K562 treated with DMSO at 1 percent for 48 hours (cell line): Measurements from ENCODE around the gene SPECC1L. TPM values are rescaled to one million over a fixed set of nuclear protein-coding genes. Genes with fewer than 3 reads are reported as not detected.

Source experiments
- total RNA-seq: library from RNA; unstranded; fragments of 300-600 nt; gene quantifications from 2 replicates; pipeline ENCODE4 v1.2.3, GENCODE V29; 2022; ENCODE audit warnings: low replicate concordance; ENCODE audit errors: extremely low read depth

Gene SPECC1L, protein sequence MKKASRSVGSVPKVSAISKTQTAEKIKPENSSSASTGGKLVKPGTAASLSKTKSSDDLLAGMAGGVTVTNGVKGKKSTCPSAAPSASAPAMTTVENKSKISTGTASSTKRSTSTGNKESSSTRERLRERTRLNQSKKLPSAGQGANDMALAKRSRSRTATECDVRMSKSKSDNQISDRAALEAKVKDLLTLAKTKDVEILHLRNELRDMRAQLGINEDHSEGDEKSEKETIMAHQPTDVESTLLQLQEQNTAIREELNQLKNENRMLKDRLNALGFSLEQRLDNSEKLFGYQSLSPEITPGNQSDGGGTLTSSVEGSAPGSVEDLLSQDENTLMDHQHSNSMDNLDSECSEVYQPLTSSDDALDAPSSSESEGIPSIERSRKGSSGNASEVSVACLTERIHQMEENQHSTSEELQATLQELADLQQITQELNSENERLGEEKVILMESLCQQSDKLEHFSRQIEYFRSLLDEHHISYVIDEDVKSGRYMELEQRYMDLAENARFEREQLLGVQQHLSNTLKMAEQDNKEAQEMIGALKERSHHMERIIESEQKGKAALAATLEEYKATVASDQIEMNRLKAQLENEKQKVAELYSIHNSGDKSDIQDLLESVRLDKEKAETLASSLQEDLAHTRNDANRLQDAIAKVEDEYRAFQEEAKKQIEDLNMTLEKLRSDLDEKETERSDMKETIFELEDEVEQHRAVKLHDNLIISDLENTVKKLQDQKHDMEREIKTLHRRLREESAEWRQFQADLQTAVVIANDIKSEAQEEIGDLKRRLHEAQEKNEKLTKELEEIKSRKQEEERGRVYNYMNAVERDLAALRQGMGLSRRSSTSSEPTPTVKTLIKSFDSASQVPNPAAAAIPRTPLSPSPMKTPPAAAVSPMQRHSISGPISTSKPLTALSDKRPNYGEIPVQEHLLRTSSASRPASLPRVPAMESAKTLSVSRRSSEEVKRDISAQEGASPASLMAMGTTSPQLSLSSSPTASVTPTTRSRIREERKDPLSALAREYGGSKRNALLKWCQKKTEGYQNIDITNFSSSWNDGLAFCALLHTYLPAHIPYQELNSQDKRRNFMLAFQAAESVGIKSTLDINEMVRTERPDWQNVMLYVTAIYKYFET
- total RNA-seq: not detected in 2 replicates

DNA sequence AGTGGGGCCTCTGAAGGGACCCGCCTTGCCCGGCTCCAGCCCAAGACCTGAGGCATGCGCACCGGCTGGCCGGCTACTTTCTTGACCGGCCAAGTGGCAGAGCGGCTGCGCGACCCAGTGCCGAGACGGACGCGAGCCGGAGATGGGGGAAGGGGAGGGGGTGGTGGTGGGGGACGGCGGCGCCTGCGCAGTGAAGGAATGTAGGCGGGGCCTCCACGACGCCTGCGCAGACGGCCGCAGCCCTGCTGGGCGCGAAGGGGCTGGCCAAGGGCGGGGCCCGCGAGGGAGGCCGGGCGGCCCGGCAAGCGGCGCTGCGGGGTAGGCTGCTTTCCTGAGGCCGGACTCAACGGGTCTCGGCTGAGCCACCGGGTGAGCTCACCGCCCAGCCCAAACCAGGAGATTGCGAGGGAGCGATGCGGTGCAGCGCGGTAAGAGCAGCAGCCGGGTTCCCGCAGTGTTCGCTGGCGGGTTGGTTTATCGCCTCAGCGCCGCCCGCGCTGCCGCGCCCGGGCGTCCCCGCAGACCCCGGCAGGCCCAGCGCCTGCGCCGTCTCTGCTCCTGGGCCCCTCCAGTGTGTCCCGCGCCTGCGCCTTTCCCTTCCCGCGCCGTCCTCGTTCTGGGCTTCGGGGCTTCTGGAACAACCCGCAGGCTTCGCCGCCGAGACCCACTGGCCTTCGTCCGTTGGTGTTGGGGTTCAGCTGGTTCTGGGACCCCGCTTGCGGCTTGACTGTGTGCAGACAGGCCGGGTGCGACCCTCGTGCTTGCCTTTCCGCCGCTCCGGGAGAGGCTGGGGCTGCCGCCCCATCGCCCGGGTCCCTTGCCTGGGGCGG is at the start of gene SPECC1L:
TSS of gene SPECC1L (plus strand) at position 276 of the 830 bp plus-strand sequence. CDS start 31,401 bp downstream, outside the sequence.

DNA sequence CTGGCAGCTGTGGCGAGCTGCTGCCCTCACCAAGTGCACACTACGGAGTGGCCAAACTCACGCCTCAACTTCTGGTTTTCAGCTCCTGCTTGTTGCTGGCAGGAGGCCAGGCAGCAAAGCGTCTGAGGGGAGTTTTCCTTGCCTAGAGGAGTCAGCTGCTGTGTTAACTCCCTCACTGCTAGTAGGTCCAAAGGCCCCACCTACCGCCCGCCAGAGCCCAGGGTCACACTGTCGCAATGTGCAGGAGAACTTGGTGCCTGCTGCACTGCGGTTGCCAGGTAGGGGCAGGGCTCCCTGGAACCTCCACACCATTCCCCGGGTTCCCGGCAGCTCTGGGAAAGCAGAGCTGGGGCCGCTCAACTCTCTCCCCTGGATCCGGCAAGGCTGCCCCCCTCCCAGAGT is 25.6 kb upstream of the SPECC1L start, which contains the start of gene GGT5:
TSS of gene GGT5 (minus strand) at position 53 of the 402 bp plus-strand sequence. CDS start 357 bp downstream, outside the sequence.

GRCh38 chr22:24427500-24428164 is 157.0 kb downstream of the SPECC1L start, which contains the start of gene ADORA2A:
Gene ADORA2A, plus strand, starts transcription at chr22:24427599. Its CDS starts 5,806 bp downstream, at chr22:24433405.

Other genes with a start within 250 kb of the SPECC1L start
- not detected in 2 replicates for gene SUSD2, start 89.3 kb upstream of the SPECC1L start, total RNA-seq
- not detected in 2 replicates for gene GGT5, start 25.7 kb upstream of the SPECC1L start, total RNA-seq
- gene ADORA2A, start 156.8 kb downstream of the SPECC1L start, total RNA-seq: not detected in 2 replicates
- gene UPB1, start 224.5 kb downstream of the SPECC1L start, total RNA-seq: not detected in 2 replicates